Gastrocnemius medialis (tissue), 4 donors: ENCODE measurements around the gene SORL1. TPM values are rescaled to one million over a fixed set of nuclear protein-coding genes. Genes with fewer than 3 reads are reported as not detected.

Experiments
- ATAC-seq, 2 donors: fragments of 150-250 bp; one replicate each; pipeline ENCODE4 v1.9.1; 2016
- DNase-seq, 2 donors: peaks; one replicate each; pipeline ENCODE4 v3.0.0-alpha.2; 2019
- H3K27ac ChIP-seq, 4 donors: fragments of 200-600 bp; sonication (generic); 1 replicate in 1 of 4; 2 replicates in 3 of 4; pipeline ENCODE4 v1.5.1; 2016 to 2018; ENCODE audit warnings: mild to moderate bottlenecking in 2 of 4, moderate library complexity in 1 of 4
- H3K27me3 ChIP-seq, 3 donors: fragments of 200-600 bp; sonication (generic) in 2 of 3; 1 replicate in 1 of 3; 2 replicates in 2 of 3; pipeline versions ENCODE4 v1.5.1 to v1.6.0; 2016 to 2019; ENCODE audit warnings: mild to moderate bottlenecking in 1 of 3, moderate library complexity in 1 of 3
- H3K36me3 ChIP-seq, 2 donors: fragments of 200-600 bp; sonication (generic) in 1 of 2; one replicate each; pipeline ENCODE4 v1.5.1; 2017 to 2018
- H3K4me1 ChIP-seq, 2 donors: fragments of 200-600 bp; sonication (generic) in 1 of 2; one replicate each; pipeline ENCODE4 v1.5.1; 2016 to 2017; ENCODE audit warnings: mild to moderate bottlenecking in 2 of 2
- H3K4me3 ChIP-seq, 4 donors: fragments of 200-600 bp; sonication (generic) in 3 of 4; 1 replicate in 1 of 4; 2 replicates in 3 of 4; pipeline ENCODE4 v1.5.1; 2016 to 2019; ENCODE audit warnings: mild to moderate bottlenecking in 2 of 4
- H3K9me3 ChIP-seq, 3 donors: fragments of 200-600 bp; sonication (generic) in 2 of 3; 1 replicate in 1 of 3; 2 replicates in 2 of 3; pipeline ENCODE4 v1.5.1; 2016 to 2019
- CTCF ChIP-seq, 5 experiments: fragments of 450-650 bp in 3 of 5; fragments of 200-600 bp in 2 of 5; sonication (generic) in 2 of 5; IDR thresholded peaks in 4 of 5; conservative IDR thresholded peaks in 1 of 5; 1 replicate in 4 of 5; 2 replicates in 1 of 5; pipeline ENCODE4 v1.5.1; 2016 to 2019; ENCODE audit warnings: antibody characterized with exemption in 5 of 5, mild to moderate bottlenecking in 3 of 5, moderate library complexity in 3 of 5
- POLR2A ChIP-seq, 2 donors: fragments of 450-650 bp; IDR thresholded peaks; one replicate each; pipeline ENCODE4 v1.6.1; 2017; ENCODE audit warnings: antibody characterized with exemption in 2 of 2, mild to moderate bottlenecking in 2 of 2, moderate library complexity in 2 of 2
- in situ Hi-C, 4 donors: fragments of 200-750 bp; cut with MboI; loops; one replicate each; pipeline versions ENCODE4 v1.15.0 to v1.8.0; 2017; ENCODE audit warnings: low sequenced_read_pairs in 4 of 4
- intact Hi-C: fragments of 100-400 bp; cut with DNase I; formaldehyde crosslinking; loops from one replicate; pipeline ENCODE4 v1.15.1; 2023; ENCODE audit warnings: low total_unique reads
- total RNA-seq, 4 donors: library from RNA; depleted of rRNA; stranded (reverse); fragments of >200 nt; gene quantifications; one replicate each; pipeline versions ENCODE4 v1.1.0 to v1.2.3, GENCODE V29; 2016

Gene SORL1
- total RNA-seq, 4 donors from 2014 or later, result 0.78 to 2.7 (median 2.3) TPM

- intact Hi-C loops (loop anchor here (5.0 kb wide), 1 partner anchor 81 kb away; no protein-coding TSS in a partner anchor), in situ Hi-C loops (no loop called here)
- Histone ChIP-seq H3K27ac (no peak overlapping the region), H3K4me3 (peak overlapping the region; percentile 44 to 51 (median 50)), H3K36me3 (no peaks in the 10 kb centered on the region), H3K27me3 (peaks cover 0 to 10% (median 0%) of the 10 kb centered on the region in 3 donors), H3K9me3 (no peaks in the 10 kb centered on the region), H3K4me1 (peaks cover 0 to 4% of the 10 kb centered on the region in 2 donors)
- DNase-seq, result no peak
- TF ChIP-seq POLR2A (IDR thresholded peaks at IDR 0.05) (no peak), CTCF (IDR thresholded peaks at IDR 0.05 in 4 of 5, conservative IDR thresholded peaks at IDR 0.05 in 1 of 5) (no peak)
- ATAC-seq, result peak; percentile 24 to 43
Measured at GRCh38 chr11:121451178-121451985, 732 bp upstream of the SORL1 start.

- Histone ChIP-seq H3K27me3 (peaks cover 0 to 10% (median 0%) of the 10 kb centered on the region in 3 donors), H3K36me3 (no peaks in the 10 kb centered on the region), H3K4me3 (peak within 1 kb of the TSS; percentile 49 to 65 (median 54)), H3K9me3 (no peaks in the 10 kb centered on the region), H3K27ac (no peak within 1 kb of the TSS), H3K4me1 (peaks cover 0 to 4% of the 10 kb centered on the region in 2 donors)
- DNase-seq, result no peak
- ATAC-seq, result no peak
- intact Hi-C loops, result loop anchor here (5.0 kb wide), 1 partner anchor 80 kb away; no protein-coding TSS in a partner anchor
- in situ Hi-C loops, result no loop called here
- TF ChIP-seq POLR2A (IDR thresholded peaks at IDR 0.05), result no peak
- no peak for TF ChIP-seq CTCF (IDR thresholded peaks at IDR 0.05 in 4 of 5, conservative IDR thresholded peaks at IDR 0.05 in 1 of 5)
Measured at GRCh38 chr11:121452609-121453150, 566 bp downstream of the SORL1 start, which contains the start of gene SORL1-AS1. SORL1-AS1 (minus strand) TSS chr11:121452967.

- H3K27ac ChIP-seq, result no peak overlapping the region
- no peak for DNase-seq
- in situ Hi-C loops (no loop called here), intact Hi-C loops (loop anchor here (5.0 kb wide), 1 partner anchor 79 kb away; no protein-coding TSS in a partner anchor)
- H3K4me1 ChIP-seq, result peaks cover 0 to 4% of the 10 kb centered on the region in 2 donors
- no peak for ATAC-seq
- H3K4me3 ChIP-seq, result no peak overlapping the region
- no peaks in the 10 kb centered on the region for H3K36me3 ChIP-seq
- H3K9me3 ChIP-seq, result no peaks in the 10 kb centered on the region
- no peak for TF ChIP-seq CTCF (IDR thresholded peaks at IDR 0.05 in 4 of 5, conservative IDR thresholded peaks at IDR 0.05 in 1 of 5)
- TF ChIP-seq POLR2A (IDR thresholded peaks at IDR 0.05), result no peak
- peaks cover 0 to 10% (median 0%) of the 10 kb centered on the region in 3 donors for H3K27me3 ChIP-seq
Measured at GRCh38 chr11:121453589-121454299, 1.6 kb downstream of the SORL1 start.

- H3K27ac ChIP-seq, result no peak overlapping the region
- DNase-seq (no peak), ATAC-seq (no peak)
- H3K9me3 ChIP-seq, result no peaks in the 10 kb centered on the region
- H3K4me1 ChIP-seq, result peaks cover 0 to 4% of the 10 kb centered on the region in 2 donors
- H3K27me3 ChIP-seq, result peaks cover 0 to 10% (median 0%) of the 10 kb centered on the region in 3 donors
- H3K4me3 ChIP-seq, result no peak overlapping the region
- in situ Hi-C loops (no loop called here), intact Hi-C loops (no loop called here)
- TF ChIP-seq POLR2A (IDR thresholded peaks at IDR 0.05) (no peak), CTCF (IDR thresholded peaks at IDR 0.05 in 4 of 5, conservative IDR thresholded peaks at IDR 0.05 in 1 of 5) (no peak)
- no peaks in the 10 kb centered on the region for H3K36me3 ChIP-seq
Measured at GRCh38 chr11:121455115-121455514, 3.0 kb downstream of the SORL1 start.
